Activated gamma-delta T cell treated with anti-CD3 and anti-CD28 coated beads, Interleukin-2, amount 50 U/mL, for 16 hours (primary cell): ENCODE data around the gene PPFIA4.
"Not testable (repeated sequence)": the region's sequence is repeated elsewhere in the genome, so short reads cannot be mapped to it uniquely, and the experiment has no call there.

Experiments
- DNase-seq: peaks from one replicate; pipeline ENCODE4 v3.0.0-alpha.2; 2020; ENCODE audit warnings: low read depth

The PPFIA4 gene

GRCh38 chr1:203017692-203018091 is 8.6 kb upstream of the PPFIA4 start:
- DNase-seq, result no peak

DNA sequence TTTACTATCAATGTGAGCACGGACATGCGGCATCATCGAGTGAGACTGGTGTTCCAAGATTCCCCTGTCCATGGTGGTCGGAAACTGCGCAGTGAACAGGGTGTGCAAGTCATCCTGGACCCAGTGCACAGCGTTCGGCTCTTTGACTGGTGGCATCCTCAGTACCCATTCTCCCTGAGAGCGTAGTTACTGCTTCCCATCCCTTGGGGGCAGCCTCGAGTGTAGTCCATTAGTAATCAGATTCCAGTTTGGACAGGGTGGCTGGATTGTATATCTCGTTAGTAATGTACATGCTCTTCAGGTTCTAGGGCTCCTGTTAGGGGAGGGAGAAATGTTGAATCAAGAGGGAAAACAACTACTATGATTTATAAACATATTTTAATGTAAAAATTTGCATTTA is 3.4 kb upstream of the PPFIA4 start:
- not testable (repeated sequence) for DNase-seq

- no peak for DNase-seq
These were observed 633 bp upstream of the PPFIA4 start for GRCh38 chr1:203025686-203026030.

- no peak for DNase-seq
These were observed 674 bp downstream of the PPFIA4 start for GRCh38 chr1:203026666-203027663.

DNA sequence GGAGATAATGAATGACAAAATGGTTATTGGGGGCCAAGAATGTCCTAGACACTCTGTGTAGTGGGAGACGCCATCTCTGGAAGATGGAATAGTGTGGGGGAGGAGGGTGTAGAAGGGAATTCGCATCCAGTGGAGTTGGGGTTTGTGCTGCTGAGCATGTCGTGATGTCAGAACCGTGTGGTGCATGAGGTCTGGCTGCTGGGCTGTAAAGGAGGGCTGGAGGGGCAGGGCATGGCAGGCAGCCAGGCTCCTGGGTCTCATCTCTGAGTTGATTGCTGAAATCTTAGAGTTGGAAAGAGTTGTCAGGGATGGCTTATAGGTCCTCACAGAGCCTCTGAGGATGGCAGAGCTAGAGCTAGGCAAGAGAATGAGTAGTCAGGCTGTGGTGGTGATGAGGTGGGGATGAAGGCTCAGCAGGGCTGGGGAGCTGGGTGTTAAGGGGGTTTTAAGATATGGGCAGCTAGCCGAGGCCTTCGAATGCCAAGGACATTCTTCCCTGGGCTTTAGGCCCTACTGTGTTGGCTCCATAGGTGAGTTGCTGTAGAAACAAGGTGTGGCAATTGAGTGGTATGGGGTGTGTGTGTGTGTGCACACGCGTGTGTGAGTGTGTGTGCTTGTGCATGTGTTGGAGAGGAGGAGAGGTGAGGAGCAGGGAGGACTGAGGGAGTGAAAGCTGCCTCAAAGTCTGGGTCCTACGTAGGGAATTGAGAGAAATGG is 1.9 kb downstream of the PPFIA4 start:
- no peak for DNase-seq

GRCh38 chr1:203028784-203029553 is 2.7 kb downstream of the PPFIA4 start:
- DNase-seq, result no peak

- no peak for DNase-seq
These were observed 5.2 kb downstream of the PPFIA4 start for GRCh38 chr1:203031467-203031866.

DNA sequence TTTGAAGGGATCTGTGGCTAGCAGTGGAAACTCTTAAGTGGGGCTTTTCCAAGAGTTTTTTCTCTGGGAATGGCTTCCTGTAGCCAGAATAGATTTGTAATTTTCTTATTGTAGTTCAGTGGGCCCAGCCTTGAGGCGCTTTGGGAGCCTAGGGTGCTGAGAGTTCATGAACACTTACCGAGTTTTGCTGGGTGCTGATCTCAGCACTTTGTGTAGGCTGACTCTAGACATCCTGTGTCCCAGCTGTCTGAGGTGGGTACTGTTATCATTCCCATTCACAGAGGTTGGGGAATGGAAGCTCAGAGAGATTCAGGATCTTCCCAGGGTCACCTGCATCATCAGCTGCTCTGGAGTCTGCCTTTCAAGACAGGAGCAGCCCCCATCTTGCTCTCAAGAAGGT is 7.0 kb downstream of the PPFIA4 start:
- DNase-seq, result no peak

DNA sequence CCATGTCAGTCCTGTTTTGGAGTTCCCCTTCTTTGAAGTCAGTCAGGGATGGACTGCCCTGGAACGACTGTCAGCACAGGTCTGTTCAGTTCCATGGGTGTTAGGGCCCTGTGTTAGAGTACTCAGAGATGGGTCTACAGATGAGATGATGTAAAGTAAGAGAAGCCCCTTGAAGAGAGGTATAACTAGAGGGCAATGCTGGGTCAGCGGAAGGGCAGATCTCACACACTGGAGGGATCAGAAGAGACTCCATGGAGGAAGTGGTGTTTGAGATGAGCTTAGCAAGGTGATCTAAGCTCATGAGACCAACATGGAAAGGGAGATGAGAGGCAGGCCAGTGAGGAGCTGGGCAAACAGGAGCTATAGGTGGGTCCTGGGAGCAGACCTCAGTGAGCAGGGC is 7.6 kb downstream of the PPFIA4 start:
- DNase-seq, result no peak

- no peak for DNase-seq
These were observed 8.3 kb downstream of the PPFIA4 start for GRCh38 chr1:203034422-203035110.

GRCh38 chr1:203035111-203036000 is 9.1 kb downstream of the PPFIA4 start:
- DNase-seq, result no peak

DNA sequence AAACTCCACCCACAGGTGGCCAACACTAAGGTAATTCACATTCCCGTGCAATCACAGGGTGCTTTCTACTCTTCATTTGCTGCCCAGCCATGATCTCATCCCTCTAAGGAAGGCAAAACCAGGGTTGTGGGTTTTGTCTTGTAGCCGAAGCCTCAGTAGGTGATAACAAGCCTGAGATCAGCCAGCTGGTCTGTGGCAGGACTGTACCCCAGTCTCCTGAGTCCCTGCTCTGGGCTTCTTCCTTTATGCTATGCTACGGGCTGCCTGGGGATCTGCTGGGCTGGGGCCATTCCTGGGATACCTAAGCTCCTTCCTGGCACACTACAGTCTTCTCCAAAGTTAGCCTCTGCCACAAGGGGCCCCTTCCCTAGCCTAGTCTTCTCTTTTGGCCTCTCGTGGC is 9.8 kb downstream of the PPFIA4 start:
- no peak for DNase-seq

DNA sequence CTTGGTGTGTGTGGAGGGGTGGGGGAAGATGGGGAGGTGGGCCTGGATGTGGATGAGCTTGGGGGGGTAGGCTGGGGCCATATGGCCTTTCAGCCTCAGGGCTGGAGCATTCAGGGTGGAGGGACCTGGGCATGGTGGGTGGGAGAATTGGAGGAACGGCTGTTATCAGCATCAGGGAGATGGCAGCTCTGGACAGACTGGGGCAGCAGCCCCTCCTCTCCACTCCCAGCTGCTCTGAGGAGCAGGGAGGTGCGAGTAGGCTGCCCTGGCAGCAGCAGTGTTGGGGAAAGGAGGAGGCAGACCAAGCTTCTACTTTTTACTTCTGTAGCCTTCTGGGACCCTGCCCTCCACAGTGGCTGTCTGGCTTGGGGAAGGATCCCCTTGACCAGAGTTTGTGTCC is 10.2 kb downstream of the PPFIA4 start:
- DNase-seq, result no peak

DNA sequence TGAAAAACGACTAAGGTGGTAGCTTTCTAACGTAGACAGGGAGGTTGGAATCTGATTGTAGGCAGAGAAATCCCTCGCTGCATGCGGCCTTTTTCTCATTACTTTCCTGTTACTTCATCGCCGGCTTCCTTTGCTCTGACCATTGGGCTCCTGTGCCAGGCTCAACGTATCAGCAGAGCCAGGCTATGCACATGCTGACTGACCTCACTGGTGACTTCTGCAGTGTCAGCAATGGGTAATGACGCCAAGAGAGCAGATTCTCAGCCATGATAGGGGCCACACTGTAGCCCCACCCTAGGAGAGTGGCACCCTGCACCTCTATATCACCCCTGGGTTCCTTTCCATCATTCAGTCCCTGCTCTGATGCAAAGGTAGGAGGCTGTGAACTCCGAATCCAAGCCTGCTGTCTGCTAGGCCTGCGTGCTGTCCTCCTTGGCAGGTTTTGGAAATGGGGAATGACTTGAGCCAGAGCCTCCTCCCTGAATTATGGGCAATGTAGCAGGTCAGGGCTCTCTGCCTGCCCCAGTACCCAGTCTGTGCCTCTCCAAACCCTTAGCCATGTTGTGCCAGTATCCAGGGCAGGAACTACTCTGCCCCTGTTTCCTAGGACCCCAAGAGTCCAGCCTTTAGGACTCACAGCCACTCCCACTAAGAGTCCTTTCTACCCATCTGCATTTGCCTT is 11.4 kb downstream of the PPFIA4 start:
- DNase-seq, result no peak

- no peak for DNase-seq
These were observed 12.0 kb downstream of the PPFIA4 start for GRCh38 chr1:203038217-203038741.

DNA sequence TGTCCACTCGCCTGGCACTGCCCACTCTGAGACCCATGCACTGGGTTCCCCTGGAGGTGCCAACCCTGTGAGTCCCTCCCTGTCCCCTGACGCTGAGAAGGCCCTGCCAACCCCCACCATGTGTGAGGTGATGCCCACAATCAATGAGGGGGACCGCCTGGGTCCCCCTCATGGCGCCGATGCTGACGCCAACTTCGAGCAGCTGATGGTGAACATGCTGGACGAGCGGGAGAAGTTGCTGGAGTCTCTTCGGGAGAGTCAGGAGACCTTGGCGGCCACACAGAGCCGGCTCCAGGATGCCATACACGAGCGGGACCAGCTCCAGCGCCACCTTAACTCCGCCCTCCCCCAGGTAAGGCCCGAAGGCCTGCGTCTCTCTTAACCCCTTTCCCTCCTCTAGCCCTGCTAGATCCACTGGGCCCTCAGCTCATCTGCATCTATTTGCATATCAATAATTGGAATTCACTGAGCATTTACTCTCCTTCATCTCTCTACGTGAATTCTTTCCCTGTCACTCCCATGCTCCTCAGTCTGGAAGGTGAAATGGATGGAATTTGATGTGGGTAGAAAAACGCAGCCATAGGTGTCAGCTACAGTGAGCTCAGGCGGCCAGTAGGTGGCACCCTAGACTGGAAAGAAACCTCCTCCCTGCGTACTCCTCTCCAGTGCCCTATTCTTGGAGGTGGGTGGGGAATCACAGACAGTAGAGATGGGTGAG is 12.8 kb downstream of the PPFIA4 start:
- peak; percentile 36 for DNase-seq

- no peak for DNase-seq
These were observed 13.6 kb downstream of the PPFIA4 start for GRCh38 chr1:203039609-203040512.
